Vagina (tissue), 2 donors: Measurements from ENCODE around the gene HES5.

Experiments used
- CTCF ChIP-seq, 3 experiments: fragments of 450-650 bp in 2 of 3; fragments of 200-600 bp in 1 of 3; sonication (generic) in 1 of 3; IDR thresholded peaks; one replicate each; pipeline ENCODE4 v1.5.1; 2017 to 2019; ENCODE audit warnings: antibody characterized with exemption in 3 of 3, mild to moderate bottlenecking in 2 of 3, moderate library complexity in 2 of 3
- POLR2A ChIP-seq, 2 donors: fragments of 450-650 bp; IDR thresholded peaks; one replicate each; pipeline ENCODE4 v1.6.1; 2017; ENCODE audit warnings: antibody characterized with exemption in 2 of 2, mild to moderate bottlenecking in 2 of 2, moderate library complexity in 2 of 2

DNA sequence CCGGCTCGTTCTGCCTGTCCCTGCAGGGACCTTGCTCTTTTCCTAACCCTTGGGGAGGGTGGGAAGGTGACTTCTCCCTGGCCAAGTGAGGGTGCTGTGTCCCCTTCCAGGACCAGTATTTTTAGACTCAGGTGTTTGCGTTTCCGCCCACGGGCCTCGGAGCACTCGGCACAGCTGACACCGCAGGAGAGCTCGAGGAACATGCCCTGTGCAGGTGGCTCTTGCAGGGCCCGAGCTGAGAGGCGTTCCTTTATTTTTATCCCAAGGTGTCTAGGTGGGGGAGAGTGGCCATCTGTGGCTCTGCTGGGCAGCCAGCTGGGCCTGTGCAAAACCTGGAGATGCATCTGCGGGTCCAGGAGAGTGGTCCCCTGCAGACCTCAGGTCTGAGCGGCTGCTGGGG, 38.0 kb downstream of the HES5 start:
- TF ChIP-seq POLR2A (IDR thresholded peaks at IDR 0.05) (no peak), CTCF (IDR thresholded peaks at IDR 0.05) (no peak)
